HepG2 (cell line): Measurements from ENCODE around the gene SDR42E2. TPM values are rescaled to one million over a fixed set of nuclear protein-coding genes. Genes with fewer than 3 reads are reported as not detected.

Experiments used
- ATAC-seq: fragments of 200-7000 bp; cut with Tn5 transposase; 3 replicates; pipeline ENCODE4 v1.9.1; 2020; ENCODE audit warnings: mild to moderate bottlenecking, moderate library complexity
- BruUV-seq: library from RNA; stranded (reverse); fragments of 400-500 nt; replicated peaks from 2 replicates; lab custom pipeline; 2021; lab: Mats Ljungman, UMichigan
- CTCF ChIA-PET: fragments of 300-600 bp; formaldehyde crosslinking; extraction: SDS; loops from one replicate; lab custom pipeline; 2021; ENCODE audit warnings: low total read pairs, inconsistent platforms, low intra/inter-chr PET ratio; lab: Yijun Ruan, JAX
- POLR2A ChIA-PET: fragments of 350-600 bp; sonication (Branson Sonifier 250); formaldehyde crosslinking; loops from one replicate; lab custom pipeline; 2020; ENCODE audit warnings: antibody characterized with exemption, inconsistent platforms; lab: Yijun Ruan, JAX
- DNase-seq: peaks from one replicate; pipeline ENCODE4 v3.0.0-alpha.2; 2015; ENCODE audit warnings: low spot score
- FAIRE-seq: peaks from 3 replicates; lab custom pipeline; 2011; peaks lifted over from hg19 to GRCh38; lab: Jason Lieb, UNC
- H2AFZ ChIP-seq: one replicate; pipeline ENCODE4 v1.6.1; 2011; ENCODE audit warnings: low read length, inconsistent platforms
- H3K27ac ChIP-seq: fragments of 300-600 bp; 3 replicates; pipeline ENCODE4 v1.8.0; 2011; ENCODE audit warnings: mixed run types, mild to moderate bottlenecking, mixed read lengths, low read length, inconsistent platforms; ENCODE audit not compliant: insufficient read depth; ENCODE audit errors: extremely low read length
- H3K27me3 ChIP-seq, 2 experiments: fragments of 200-600 bp in 1 of 2; 2 replicates in 1 of 2; 3 replicates in 1 of 2; pipeline versions ENCODE4 v1.6.0 to v1.8.0; 2011; ENCODE audit warnings: low read length in 2 of 2, mild to moderate bottlenecking in 2 of 2, moderate library complexity in 2 of 2, inconsistent platforms in 1 of 2; ENCODE audit not compliant: insufficient read depth in 2 of 2, control insufficient read depth in 1 of 2
- H3K36me3 ChIP-seq, 2 experiments: fragments of 200-600 bp in 1 of 2; replicated peaks in 1 of 2; 2 replicates in 1 of 2; 3 replicates in 1 of 2; pipeline versions ENCODE4 v1.5.1 to v1.8.0; 2011; ENCODE audit warnings: low read length in 2 of 2, inconsistent platforms in 1 of 2; ENCODE audit not compliant: insufficient read depth in 2 of 2, control insufficient read depth in 1 of 2
- H3K4me1 ChIP-seq: 2 replicates; pipeline ENCODE4 v1.5.1; 2012; ENCODE audit warnings: low read length, inconsistent platforms; ENCODE audit not compliant: insufficient read depth
- H3K4me2 ChIP-seq: 2 replicates; pipeline ENCODE4 v1.6.0; 2011; ENCODE audit warnings: low read depth, low read length, inconsistent platforms
- H3K4me3 ChIP-seq, 3 experiments: fragments of 200-600 bp in 1 of 3; sonication (generic), shearing (Covaris generic) in 1 of 3; replicated peaks in 1 of 3; 2 replicates each; pipeline ENCODE4 v1.5.1; 2011 to 2016; ENCODE audit warnings: low read length in 3 of 3, inconsistent platforms in 2 of 3, low read depth in 2 of 3, mild to moderate bottlenecking in 2 of 3, control low read depth in 1 of 3, mixed read lengths in 1 of 3; ENCODE audit not compliant: insufficient read depth in 1 of 3
- H3K79me2 ChIP-seq: one replicate; pipeline ENCODE4 v1.6.1; 2011; ENCODE audit warnings: low read length, inconsistent platforms; ENCODE audit not compliant: insufficient read depth
- H3K9ac ChIP-seq: 2 replicates; pipeline ENCODE4 v1.6.0; 2011; ENCODE audit warnings: mild to moderate bottlenecking, low read depth, low read length, inconsistent platforms; ENCODE audit not compliant: insufficient read depth
- H3K9me3 ChIP-seq: 2 replicates; pipeline ENCODE4 v1.5.1; 2012; ENCODE audit warnings: mild to moderate bottlenecking, low read length
- H4K20me1 ChIP-seq: 2 replicates; pipeline ENCODE4 v1.6.0; 2011; ENCODE audit warnings: inconsistent platforms, mild to moderate bottlenecking, low read length, moderate library complexity; ENCODE audit not compliant: insufficient read depth
- ARID3A ChIP-seq: IDR thresholded peaks from 2 replicates; pipeline ENCODE4 v1.6.1; 2012; ENCODE audit warnings: low read depth, low read length, improper control_type of control experiment
- HNRNPLL ChIP-seq: fragments of 200-400 bp; formaldehyde crosslinking; IDR thresholded peaks from 2 replicates; pipeline ENCODE4 v1.6.1; 2017; ENCODE audit warnings: mild to moderate bottlenecking, low read depth, low read length; ENCODE audit not compliant: poor library complexity, severe bottlenecking
- NCOA1 ChIP-seq: sonication (generic); formaldehyde crosslinking; IDR thresholded peaks from 2 replicates; pipeline ENCODE4 v1.9.0; 2021; ENCODE audit warnings: missing genetic modification reagents
- PRMT3 ChIP-seq: sonication (generic); formaldehyde crosslinking; IDR thresholded peaks from 2 replicates; pipeline ENCODE4 v1.8.1; 2022; ENCODE audit warnings: low read depth, mild to moderate bottlenecking, moderate library complexity, missing genetic modification reagents, borderline replicate concordance
- ZMYM3 ChIP-seq: sonication (generic); formaldehyde crosslinking; IDR thresholded peaks from 2 replicates; pipeline ENCODE4 v1.5.1; 2020; ENCODE audit warnings: mild to moderate bottlenecking, missing genetic modification reagents
- ZNF160 ChIP-seq: sonication (generic); formaldehyde crosslinking; IDR thresholded peaks from 2 replicates; pipeline ENCODE4 v1.8.0; 2022; ENCODE audit warnings: mild to moderate bottlenecking, inconsistent platforms, missing genetic modification reagents
- ZNF329 ChIP-seq: sonication (generic); formaldehyde crosslinking; IDR thresholded peaks from 2 replicates; pipeline ENCODE4 v1.9.0; 2021; ENCODE audit warnings: low read depth, mild to moderate bottlenecking, missing genetic modification reagents
- ZNF572 ChIP-seq: sonication (generic); formaldehyde crosslinking; IDR thresholded peaks from 2 replicates; pipeline ENCODE4 v1.5.1; 2020; ENCODE audit warnings: mild to moderate bottlenecking, missing genetic modification reagents
- ZNF629 ChIP-seq: sonication (generic); formaldehyde crosslinking; conservative IDR thresholded peaks from 2 replicates; pipeline ENCODE4 v1.5.0; 2020; ENCODE audit warnings: missing genetic modification reagents
- ZNF691 ChIP-seq: sonication (generic); formaldehyde crosslinking; IDR thresholded peaks from 2 replicates; pipeline ENCODE4 v1.4.0; 2020; ENCODE audit warnings: missing genetic modification reagents, low read depth, mild to moderate bottlenecking, borderline replicate concordance
- WGBS: methylation state at CpG from one replicate; pipeline ENCODE4 v1.1.6; 2017; ENCODE audit warnings: low lambda C conversion rate; 5-methylcytosine and 5-hydroxymethylcytosine counted together
- in situ Hi-C: cut with HindIII; loops from 2 replicates; pipeline ENCODE4 v1.10.0; 2017; ENCODE audit warnings: low pct_unique_long_range_greater_than_20kb; ENCODE audit not compliant: extremely low pct_ligation_motif_present
- intact Hi-C: fragments of 100-400 bp; cut with micrococcal nuclease; formaldehyde crosslinking; loops from one replicate; pipeline ENCODE4 v1.10.0; 2022; ENCODE audit not compliant: unreplicated experiment
- polyA plus RNA-seq, 8 experiments: library from polyadenylated mRNA; depleted of rRNA in 3 of 8; stranded (reverse) in 7 of 8; unstranded in 1 of 8; fragments of >200 nt; fragmentation: Illumina TruSeq in 4 of 8; extraction: Trizol in 4 of 8; gene quantifications; 2 replicates each; pipeline versions ENCODE4 v1.2.1 to v1.2.3, GENCODE V29; 2011 to 2016; ENCODE audit warnings: low read depth in 4 of 8, missing spikeins in 1 of 8, mixed read lengths in 1 of 8; ENCODE audit not compliant: insufficient read depth in 1 of 8
- total RNA-seq, 5 experiments: library from RNA; depleted of rRNA; stranded (reverse); fragments of >200 nt; fragmentation: Illumina TruSeq; extraction: Trizol; gene quantifications; 2 replicates each; pipeline ENCODE4 v1.2.3, GENCODE V29; 2016; ENCODE audit warnings: low read depth in 1 of 5

Gene SDR42E2
- total and polyA plus RNA-seq, 2 of the 13 experiments (the other 11 are each of a cell fraction or from before 2014, with no cell fraction given): 0.05 to 0.11 TPM

- no peak for TF ChIP-seq ARID3A
- TF ChIP-seq, all 625 proteins: peak for 9
These were observed 905 bp upstream of the SDR42E2 start (continued) for GRCh38 chr16:22161401-22161800.

- POLR2A ChIA-PET: no interaction called here
- TF ChIP-seq ZMYM3 (CRISPR knock-in tag) (peak; percentile 16; the same call in 1 of the 2 replicates), HNRNPLL (peak; percentile 9), ZNF572 (CRISPR knock-in tag) (peak; percentile 23; the same call in 1 of the 2 replicates), PRMT3 (CRISPR knock-in tag) (no peak), ZNF160 (no peak), ZNF329 (CRISPR knock-in tag) (no peak), ZNF691 (CRISPR knock-in tag) (no peak), ZNF629 (CRISPR knock-in tag) (peak; percentile 82), NCOA1 (CRISPR knock-in tag) (0 out of 2 replicates have a peak, but pooled peaks have one; percentile 30)
- Histone ChIP-seq H4K20me1 (no peaks in the 10 kb centered on the region), H3K36me3 (no peaks in the 10 kb centered on the region), H3K27me3 (peaks cover 6 to 24% of the 10 kb centered on the region in 2 experiments; a peak in 4 of 5 replicates), H3K4me2 (peak overlapping the region; percentile 40; the same call in 1 of the 2 replicates), H3K4me3 (peak overlapping the region in 1 of 3 experiments; percentile 37; a peak in 1 of 6 replicates), H3K9ac (no peak overlapping the region), H3K27ac (no peak overlapping the region), H2AFZ (no peak overlapping the region), H3K9me3 (peaks cover 5% of the 10 kb centered on the region), H3K4me1 (peaks cover 31% of the 10 kb centered on the region), H3K79me2 (no peaks in the 10 kb centered on the region)
- 72% methylated on average over 12 of the region's 14 CpGs for WGBS
- BruUV-seq: no TSS peak
- in situ Hi-C loops (no loop called here), intact Hi-C loops (no loop called here)
- DNase-seq (no peak), FAIRE-seq (no peak), ATAC-seq (no peak)
- CTCF ChIA-PET: no interaction called here
These were observed 327 bp downstream of the SDR42E2 start for GRCh38 chr16:22162656-22163009.
